CD4-positive, alpha-beta T cell (primary cell): ENCODE measurements around the gene SHCBP1L. TPM values are rescaled to one million over a fixed set of nuclear protein-coding genes. Genes with fewer than 3 reads are reported as not detected.
"Not testable (repeated sequence)": the region's sequence is repeated elsewhere in the genome, so short reads cannot be mapped to it uniquely, and the experiment has no call there.

Source experiments
- ATAC-seq: fragments of 200-7000 bp; cut with Tn5 transposase; one replicate; pipeline ENCODE4 v1.10.0; 2022; ENCODE audit warnings: mild to moderate bottlenecking; ENCODE audit not compliant: poor library complexity
- CTCF ChIA-PET: fragments of 350-600 bp; sonication (Branson Sonifier 250); formaldehyde crosslinking; loops from one replicate; lab custom pipeline; 2021; ENCODE audit warnings: antibody characterized with exemption, inconsistent platforms; lab: Charles Lee
- POLR2A ChIA-PET: fragments of 350-600 bp; sonication (Branson Sonifier 250); formaldehyde crosslinking; loops from one replicate; lab custom pipeline; 2021; ENCODE audit warnings: antibody characterized with exemption, inconsistent platforms; lab: Charles Lee
- DNase-seq, 14 experiments: peaks; one replicate each; pipeline ENCODE4 v3.0.0-alpha.2; 2013 to 2020; ENCODE audit warnings: mixed read lengths in 2 of 14
- H3K27ac ChIP-seq, 2 donors: one replicate each; pipeline versions ENCODE4 v1.5.1 to v1.7.0; 2013; ENCODE audit warnings: low read length in 2 of 2, low read depth in 1 of 2, mild to moderate bottlenecking in 1 of 2
- H3K27me3 ChIP-seq, 2 experiments: 1 replicate in 1 of 2; 2 replicates in 1 of 2; pipeline versions ENCODE4 v1.6.1 to v1.7.0; 2013; ENCODE audit warnings: low read length in 2 of 2, control low read depth in 1 of 2, mild to moderate bottlenecking in 1 of 2, moderate library complexity in 1 of 2; ENCODE audit not compliant: insufficient read depth in 2 of 2, control insufficient read depth in 1 of 2
- H3K36me3 ChIP-seq: one replicate; pipeline ENCODE4 v1.6.1; 2013; ENCODE audit warnings: low read length, control low read depth; ENCODE audit not compliant: insufficient read depth
- H3K4me1 ChIP-seq: one replicate; pipeline ENCODE4 v1.6.1; 2013; ENCODE audit warnings: low read length, control low read depth; ENCODE audit not compliant: insufficient read depth
- H3K4me3 ChIP-seq: one replicate; pipeline ENCODE4 v1.5.1; 2013; ENCODE audit warnings: mild to moderate bottlenecking, low read length, moderate library complexity
- H3K9me3 ChIP-seq, 2 experiments: 1 replicate in 1 of 2; 2 replicates in 1 of 2; pipeline versions ENCODE4 v1.6.1 to v1.7.0; 2013; ENCODE audit warnings: low read length in 2 of 2, mild to moderate bottlenecking in 2 of 2, control low read depth in 1 of 2, moderate library complexity in 1 of 2; ENCODE audit not compliant: control insufficient read depth in 1 of 2, insufficient read depth in 1 of 2
- H3K27ac Mint-ChIP-seq: one replicate; pipeline ENCODE4 v1.8.0; 2020; ENCODE audit warnings: mixed read lengths
- H3K27me3 Mint-ChIP-seq: one replicate; pipeline ENCODE4 v1.8.0; 2021; ENCODE audit warnings: mixed read lengths
- H3K36me3 Mint-ChIP-seq: one replicate; pipeline ENCODE4 v1.8.0; 2021; ENCODE audit warnings: low read depth, mixed read lengths
- H3K4me1 Mint-ChIP-seq: one replicate; pipeline ENCODE4 v1.8.0; 2021; ENCODE audit warnings: low read depth, mixed read lengths
- H3K4me3 Mint-ChIP-seq: one replicate; pipeline ENCODE4 v1.8.0; 2020; ENCODE audit warnings: mild to moderate bottlenecking, mixed read lengths
- H3K9me3 Mint-ChIP-seq: one replicate; pipeline ENCODE4 v1.8.0; 2020; ENCODE audit warnings: mixed read lengths
- intact Hi-C, 2 experiments: fragments of 100-400 bp; cut with DNase I in 1 of 2; cut with micrococcal nuclease in 1 of 2; formaldehyde crosslinking; loops; one replicate each; pipeline versions ENCODE4 v1.15.1 to v1.9.0; 2023 to 2025; cut with DNase I, micrococcal nuclease
- total RNA-seq, 174 experiments: library from RNA in 2 of 174; stranded (reverse) in 2 of 174; gene quantifications; one replicate each; pipeline ENCODE4 v1.2.3 and lab custom pipeline; 2021 to 2026
- TF ChIP-seq, protein P1 (sequence below): fragments of 200-600 bp; IDR thresholded peaks from one replicate; pipeline ENCODE4 v1.8.0; 2022; ENCODE audit warnings: antibody characterized with exemption, mild to moderate bottlenecking

Gene SHCBP1L
- total RNA-seq, 2 experiments from 2014 or later: not detected

DNA sequence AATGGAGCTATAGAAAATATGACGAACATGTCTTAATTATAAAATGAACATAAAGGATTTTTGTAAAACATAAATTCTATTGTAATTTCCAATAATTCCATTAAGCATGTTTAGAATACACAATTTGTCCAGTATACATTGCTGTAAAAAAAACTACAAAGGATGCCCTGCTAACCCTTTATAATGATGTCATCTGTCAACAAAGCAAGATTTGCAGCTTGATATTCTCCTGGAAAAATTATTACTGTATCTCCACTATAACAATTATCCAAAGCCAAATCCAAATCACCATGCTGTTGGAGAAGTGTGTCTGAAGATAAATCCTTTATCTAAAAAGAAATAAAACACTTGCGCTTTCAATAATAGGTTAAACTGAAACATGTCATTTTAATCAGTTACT, 47.6 kb downstream of the SHCBP1L start:
- no peaks in the 10 kb centered on the region for H3K4me1 Mint-ChIP-seq
- ChIA-PET POLR2A (no interaction called here), CTCF (no interaction called here)
- no peaks in the 10 kb centered on the region for H3K9me3 ChIP-seq
- peaks cover 6% of the 10 kb centered on the region for H3K27me3 Mint-ChIP-seq
- no peaks in the 10 kb centered on the region for H3K36me3 Mint-ChIP-seq
- peaks cover 0 to 2% of the 10 kb centered on the region in 2 experiments for H3K27me3 ChIP-seq
- intact Hi-C loops: no loop called here
- H3K36me3 ChIP-seq: no peaks in the 10 kb centered on the region
- no peaks in the 10 kb centered on the region for H3K9me3 Mint-ChIP-seq
- no peaks in the 10 kb centered on the region for H3K4me1 ChIP-seq
- no peak overlapping the region for H3K4me3 ChIP-seq
- no peak overlapping the region for H3K27ac ChIP-seq
- H3K4me3 Mint-ChIP-seq: no peak overlapping the region
- H3K27ac Mint-ChIP-seq: no peak overlapping the region
- DNase-seq (no peak), ATAC-seq (no peak)
- TF ChIP-seq, protein P1, sequence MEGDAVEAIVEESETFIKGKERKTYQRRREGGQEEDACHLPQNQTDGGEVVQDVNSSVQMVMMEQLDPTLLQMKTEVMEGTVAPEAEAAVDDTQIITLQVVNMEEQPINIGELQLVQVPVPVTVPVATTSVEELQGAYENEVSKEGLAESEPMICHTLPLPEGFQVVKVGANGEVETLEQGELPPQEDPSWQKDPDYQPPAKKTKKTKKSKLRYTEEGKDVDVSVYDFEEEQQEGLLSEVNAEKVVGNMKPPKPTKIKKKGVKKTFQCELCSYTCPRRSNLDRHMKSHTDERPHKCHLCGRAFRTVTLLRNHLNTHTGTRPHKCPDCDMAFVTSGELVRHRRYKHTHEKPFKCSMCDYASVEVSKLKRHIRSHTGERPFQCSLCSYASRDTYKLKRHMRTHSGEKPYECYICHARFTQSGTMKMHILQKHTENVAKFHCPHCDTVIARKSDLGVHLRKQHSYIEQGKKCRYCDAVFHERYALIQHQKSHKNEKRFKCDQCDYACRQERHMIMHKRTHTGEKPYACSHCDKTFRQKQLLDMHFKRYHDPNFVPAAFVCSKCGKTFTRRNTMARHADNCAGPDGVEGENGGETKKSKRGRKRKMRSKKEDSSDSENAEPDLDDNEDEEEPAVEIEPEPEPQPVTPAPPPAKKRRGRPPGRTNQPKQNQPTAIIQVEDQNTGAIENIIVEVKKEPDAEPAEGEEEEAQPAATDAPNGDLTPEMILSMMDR: no peak

DNA sequence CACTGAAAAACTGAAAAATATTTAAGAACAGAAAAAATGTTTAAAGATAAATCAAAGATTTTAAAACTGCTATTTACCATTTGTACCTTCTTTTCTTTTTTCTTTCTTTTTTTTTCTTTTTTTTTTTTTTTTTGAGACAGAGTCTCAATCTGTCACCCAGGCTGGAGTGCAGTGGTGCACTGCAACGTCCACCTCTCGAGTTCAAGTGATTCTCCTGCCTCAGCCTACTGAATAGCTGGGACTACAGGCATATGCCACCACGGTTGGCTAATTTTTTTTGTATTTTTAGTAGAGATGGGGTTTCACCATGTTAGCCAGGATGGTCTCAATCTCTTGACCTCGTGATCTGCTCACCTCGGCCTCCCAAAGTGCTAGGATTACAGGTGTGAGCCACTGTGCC, 51.0 kb downstream of the SHCBP1L start:
- H3K4me3 ChIP-seq, POLR2A ChIA-PET, H3K4me1 Mint-ChIP-seq, H3K27ac Mint-ChIP-seq, H3K27ac ChIP-seq, H3K4me1 ChIP-seq, H3K27me3 Mint-ChIP-seq, DNase-seq, intact Hi-C loops, ATAC-seq, H3K36me3 Mint-ChIP-seq, H3K9me3 Mint-ChIP-seq, H3K4me3 Mint-ChIP-seq, CTCF ChIA-PET, H3K36me3 ChIP-seq, H3K27me3 ChIP-seq, H3K9me3 ChIP-seq: not testable (repeated sequence)

DNA sequence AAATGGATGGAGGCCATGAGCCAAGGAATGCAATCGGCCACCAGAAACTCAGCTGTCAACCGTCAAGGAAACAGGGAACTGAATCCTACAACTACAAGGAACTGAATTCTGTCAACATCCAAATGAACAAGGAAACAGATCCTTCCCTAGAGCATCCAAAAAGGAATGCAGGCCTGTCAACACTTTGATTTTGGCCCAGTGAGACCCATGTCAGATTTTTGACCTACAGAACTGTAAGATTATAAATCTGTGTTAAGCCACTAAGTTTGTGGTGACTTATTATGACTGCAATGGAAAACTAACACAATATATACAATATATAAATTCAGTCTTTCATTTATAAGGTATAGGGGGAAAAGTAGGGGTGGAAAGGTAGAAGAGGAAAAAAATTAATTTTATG, 55.3 kb downstream of the SHCBP1L start:
- Histone ChIP-seq H3K27ac (no peak overlapping the region), H3K4me1 (no peaks in the 10 kb centered on the region), H3K27me3 (peaks cover 0 to 2% of the 10 kb centered on the region in 2 experiments), H3K9me3 (no peaks in the 10 kb centered on the region), H3K4me3 (no peak overlapping the region), H3K36me3 (no peaks in the 10 kb centered on the region)
- intact Hi-C loops: no loop called here
- no peaks in the 10 kb centered on the region for H3K4me1 Mint-ChIP-seq
- no peaks in the 10 kb centered on the region for H3K27me3 Mint-ChIP-seq
- no peak overlapping the region for H3K4me3 Mint-ChIP-seq
- TF ChIP-seq, protein P1: no peak
- H3K36me3 Mint-ChIP-seq: no peaks in the 10 kb centered on the region
- ChIA-PET POLR2A (no interaction called here), CTCF (interaction anchor here (0.6 kb wide), 1 partner anchor 523 kb away, joined by 3 read pairs; no protein-coding TSS in a partner anchor)
- DNase-seq (no peak), ATAC-seq (no peak)
- H3K27ac Mint-ChIP-seq: no peak overlapping the region
- H3K9me3 Mint-ChIP-seq: peaks cover 3% of the 10 kb centered on the region

DNA sequence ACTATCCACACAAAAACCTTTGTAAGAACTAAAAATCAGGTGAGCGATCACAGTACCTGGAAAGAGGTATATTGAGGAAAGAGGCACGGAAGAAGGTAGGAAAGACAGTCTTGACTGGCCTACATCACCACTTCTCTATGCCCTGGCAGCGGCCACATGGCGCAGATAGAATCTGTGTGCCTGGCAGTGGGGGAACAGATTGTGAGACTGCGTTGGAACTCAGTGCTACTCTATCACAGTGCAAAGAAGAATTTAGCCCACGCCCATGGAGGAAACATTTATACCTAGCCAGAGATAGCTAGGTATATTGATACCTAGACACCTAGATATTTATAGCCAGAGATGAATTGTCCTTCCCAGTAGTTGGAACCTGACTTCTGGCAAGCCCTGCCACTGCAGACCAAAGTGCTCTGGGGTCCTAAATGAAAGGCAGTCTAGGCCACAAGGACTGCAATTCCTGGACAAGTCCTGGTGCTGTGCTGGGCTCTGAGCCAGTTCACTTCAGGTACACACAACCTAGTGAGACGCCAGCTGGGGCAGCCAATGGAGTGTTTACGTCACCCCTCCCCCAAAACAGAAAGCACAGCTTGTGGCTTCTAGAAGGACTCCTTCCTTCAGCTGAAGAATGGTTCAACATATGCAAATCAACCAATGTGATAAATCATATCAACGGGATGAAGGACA, 61.9 kb downstream of the SHCBP1L start:
- Mint-ChIP-seq H3K36me3 (peaks cover 43% of the 10 kb centered on the region), H3K27me3 (no peaks in the 10 kb centered on the region), H3K9me3 (peaks cover 5% of the 10 kb centered on the region), H3K27ac (no peak overlapping the region), H3K4me1 (peaks cover 28% of the 10 kb centered on the region), H3K4me3 (no peak overlapping the region)
- ATAC-seq (no peak), DNase-seq (no peak)
- CTCF ChIA-PET: no interaction called here
- TF ChIP-seq, protein P1: no peak
- intact Hi-C loops: no loop called here
- Histone ChIP-seq H3K4me1 (peaks cover 6% of the 10 kb centered on the region), H3K9me3 (no peaks in the 10 kb centered on the region), H3K27me3 (no peaks in the 10 kb centered on the region), H3K27ac (no peak overlapping the region), H3K36me3 (peaks cover 30% of the 10 kb centered on the region), H3K4me3 (no peak overlapping the region)
- POLR2A ChIA-PET: no interaction called here
